WTC11 (cell line): ENCODE results near the gene IL1RN.

ENCODE experiments used
- ELF4 ChIP-seq: sonication (generic); formaldehyde crosslinking; IDR thresholded peaks from 2 replicates; pipeline ENCODE4 v1.8.1; 2022; ENCODE audit warnings: low read depth, mild to moderate bottlenecking, moderate library complexity, missing genetic modification reagents
- GTF2I ChIP-seq: fragments of 250-450 bp; sonication (Bioruptor Pico); conservative IDR thresholded peaks from 2 replicates; pipeline ENCODE4 v1.4.0; 2021; ENCODE audit warnings: mild to moderate bottlenecking
- MYBL2 ChIP-seq: sonication (generic); formaldehyde crosslinking; IDR thresholded peaks from 2 replicates; pipeline ENCODE4 v1.8.1; 2023; ENCODE audit warnings: mild to moderate bottlenecking, moderate library complexity, missing genetic modification reagents
- SP1 ChIP-seq: sonication (generic); formaldehyde crosslinking; conservative IDR thresholded peaks from 2 replicates; pipeline ENCODE4 v1.8.1; 2022; ENCODE audit warnings: missing genetic modification reagents
- TEAD4 ChIP-seq: sonication (generic); formaldehyde crosslinking; IDR thresholded peaks from 2 replicates; pipeline ENCODE4 v1.8.0; 2022; ENCODE audit warnings: mild to moderate bottlenecking, missing genetic modification reagents
- ZNF263 ChIP-seq: sonication (generic); formaldehyde crosslinking; IDR thresholded peaks from 2 replicates; pipeline ENCODE4 v1.8.1; 2022; ENCODE audit warnings: low read depth, mild to moderate bottlenecking, moderate library complexity, missing genetic modification reagents
- ZNF423 ChIP-seq: fragments of 250-450 bp; sonication (Bioruptor Pico); IDR thresholded peaks from 2 replicates; pipeline ENCODE4 v2.1.2; 2022; ENCODE audit warnings: mild to moderate bottlenecking, moderate library complexity
- TF ChIP-seq, protein P1 (sequence below): fragments of 200-600 bp; IDR thresholded peaks from 2 replicates; pipeline ENCODE4 v1.8.0; 2022; ENCODE audit warnings: antibody characterized with exemption

DNA sequence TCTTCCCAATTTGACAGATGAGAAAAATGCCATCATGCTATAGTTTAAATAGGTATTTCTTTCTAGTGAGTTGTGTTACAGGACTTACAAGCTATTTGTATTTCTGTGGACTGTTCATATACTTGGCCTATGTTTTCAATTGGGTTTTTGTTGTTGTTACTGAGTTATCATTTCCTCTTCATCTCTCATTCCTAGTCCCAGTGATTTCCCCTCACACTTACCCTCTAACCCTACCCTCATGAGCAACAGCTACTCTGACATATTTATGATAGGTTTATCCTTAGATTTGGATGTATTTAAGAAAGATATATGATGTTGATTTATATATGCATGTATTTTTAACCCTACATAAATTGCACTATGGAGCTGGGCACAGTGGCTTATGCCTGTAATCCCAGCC, 35.5 kb downstream of the IL1RN start:
- TF ChIP-seq SP1 (CRISPR knock-in tag) (no peak), ZNF263 (no peak), ZNF423 (CRISPR knock-in tag) (no peak), GTF2I (CRISPR knock-in tag) (no peak), ELF4 (CRISPR knock-in tag) (no peak), MYBL2 (CRISPR knock-in tag) (no peak), TEAD4 (CRISPR knock-in tag) (no peak)
- TF ChIP-seq, protein P1, sequence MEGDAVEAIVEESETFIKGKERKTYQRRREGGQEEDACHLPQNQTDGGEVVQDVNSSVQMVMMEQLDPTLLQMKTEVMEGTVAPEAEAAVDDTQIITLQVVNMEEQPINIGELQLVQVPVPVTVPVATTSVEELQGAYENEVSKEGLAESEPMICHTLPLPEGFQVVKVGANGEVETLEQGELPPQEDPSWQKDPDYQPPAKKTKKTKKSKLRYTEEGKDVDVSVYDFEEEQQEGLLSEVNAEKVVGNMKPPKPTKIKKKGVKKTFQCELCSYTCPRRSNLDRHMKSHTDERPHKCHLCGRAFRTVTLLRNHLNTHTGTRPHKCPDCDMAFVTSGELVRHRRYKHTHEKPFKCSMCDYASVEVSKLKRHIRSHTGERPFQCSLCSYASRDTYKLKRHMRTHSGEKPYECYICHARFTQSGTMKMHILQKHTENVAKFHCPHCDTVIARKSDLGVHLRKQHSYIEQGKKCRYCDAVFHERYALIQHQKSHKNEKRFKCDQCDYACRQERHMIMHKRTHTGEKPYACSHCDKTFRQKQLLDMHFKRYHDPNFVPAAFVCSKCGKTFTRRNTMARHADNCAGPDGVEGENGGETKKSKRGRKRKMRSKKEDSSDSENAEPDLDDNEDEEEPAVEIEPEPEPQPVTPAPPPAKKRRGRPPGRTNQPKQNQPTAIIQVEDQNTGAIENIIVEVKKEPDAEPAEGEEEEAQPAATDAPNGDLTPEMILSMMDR, result no peak
